Measurements from ENCODE around the gene GBX2.

Gene GBX2

DNA sequence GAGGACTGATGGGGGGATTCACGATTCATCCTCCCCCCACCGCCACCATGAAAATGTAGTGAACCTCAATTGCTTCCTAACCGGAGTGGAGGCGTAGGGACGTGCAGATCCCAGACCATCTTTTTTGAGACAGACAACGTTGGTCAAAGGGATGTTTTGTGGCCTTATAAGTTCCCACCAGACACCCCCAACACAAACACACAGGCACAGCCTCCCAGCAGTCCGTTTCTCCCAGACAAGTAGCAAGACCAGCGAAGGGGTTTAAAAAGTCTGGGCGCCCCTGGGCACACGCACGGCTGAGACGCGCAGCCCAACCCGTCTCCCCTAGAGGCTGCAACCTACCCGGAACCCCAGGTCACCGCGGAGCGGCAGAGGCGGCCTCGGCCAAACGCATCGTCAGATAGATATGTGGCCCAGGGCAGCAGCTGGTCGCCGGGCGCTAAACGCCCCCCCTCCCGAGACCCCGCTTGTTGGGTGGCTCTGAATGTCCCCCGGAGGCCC is 1.3 kb downstream of the GBX2 start:
- no peak for DNase-seq

DNA sequence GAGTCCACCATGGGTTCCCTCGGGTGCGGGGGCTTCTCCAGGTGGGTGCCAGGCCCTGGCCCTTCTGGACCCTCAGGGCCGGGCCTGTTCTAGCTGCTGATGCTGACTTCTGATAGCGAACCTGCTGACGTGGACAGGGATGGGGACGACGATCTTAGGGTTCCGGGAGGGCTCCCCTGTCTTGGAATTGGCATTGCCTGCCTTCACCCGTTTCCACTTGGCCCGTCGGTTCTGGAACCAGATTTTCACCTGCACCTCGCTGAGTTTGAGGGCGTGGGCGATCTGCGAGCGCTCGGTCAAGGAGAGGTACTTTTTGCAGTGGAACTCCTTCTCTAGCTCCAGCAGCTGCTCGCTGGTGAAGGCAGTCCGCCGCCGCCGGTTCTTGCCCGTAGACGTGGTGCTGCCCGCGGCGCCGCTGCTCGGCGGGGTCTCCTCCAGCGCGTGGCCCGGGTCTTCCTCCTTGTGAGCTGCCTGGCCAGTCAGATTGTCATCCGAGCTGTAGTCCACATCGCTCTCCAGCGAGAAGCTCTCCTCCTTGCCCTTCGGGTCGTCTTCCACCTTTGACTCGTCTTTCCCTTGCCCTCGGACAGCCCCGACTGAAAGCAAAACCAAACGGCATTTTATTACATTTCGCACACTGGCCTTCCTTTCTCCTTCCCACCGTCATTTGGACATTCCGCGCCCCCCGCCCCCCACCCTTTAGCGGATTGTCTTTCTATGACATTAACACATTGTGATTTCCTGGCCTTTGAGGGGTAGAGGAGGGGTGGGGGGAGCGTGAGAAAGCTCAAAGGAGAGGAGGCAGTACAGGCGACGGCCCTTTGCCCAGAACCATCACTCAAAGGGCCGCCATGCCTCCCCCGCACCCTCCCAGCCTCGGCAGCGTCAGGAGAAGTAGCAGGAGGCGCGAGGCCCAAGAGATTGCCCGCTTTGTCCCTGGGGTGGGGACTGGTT is 2.1 kb downstream of the GBX2 start:
- DNase-seq = no peak

DNA sequence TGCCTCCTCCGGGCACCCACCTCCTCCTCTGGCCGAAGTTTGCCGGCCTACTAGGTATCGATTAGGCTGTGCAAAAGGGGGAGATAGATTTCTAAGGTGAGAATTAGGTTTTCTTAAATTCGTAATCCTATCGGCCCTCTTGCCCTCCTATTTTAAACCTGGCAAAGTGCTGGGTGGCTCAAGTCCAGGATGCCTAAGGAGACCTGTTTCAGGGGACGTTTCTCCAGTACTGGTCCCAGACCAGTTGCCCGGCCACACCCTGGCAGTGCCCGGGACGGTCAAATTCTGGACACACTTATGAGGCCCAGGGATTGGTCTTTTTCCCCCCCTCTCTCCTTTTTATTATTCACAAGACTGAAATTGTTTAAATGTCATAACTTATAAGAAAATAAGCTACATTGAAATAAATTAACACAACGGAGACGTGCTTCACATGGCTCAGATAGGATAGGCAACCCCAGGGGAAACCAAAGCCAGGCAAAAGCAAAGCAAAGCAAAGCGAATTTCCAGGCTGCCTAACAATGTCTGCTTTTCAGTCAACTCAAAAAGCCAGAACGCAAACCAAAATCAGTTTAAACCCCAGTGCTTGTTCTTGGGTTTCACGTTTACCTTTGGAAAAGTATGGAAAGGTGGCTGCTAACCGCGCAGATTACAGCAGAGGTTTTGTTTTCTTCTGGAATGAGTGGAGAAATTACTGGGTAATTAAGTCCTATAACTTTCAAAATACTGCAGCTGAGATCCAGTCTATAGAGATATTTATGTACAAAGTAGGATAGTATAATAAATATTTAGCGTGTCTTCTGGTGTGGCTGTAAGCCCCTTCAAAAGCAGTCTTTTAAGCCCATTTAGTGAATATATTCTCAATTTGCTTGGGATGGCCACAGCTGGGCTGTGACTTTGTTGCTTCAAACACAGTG is 3.0 kb downstream of the GBX2 start:
- DNase-seq = no peak

DNA sequence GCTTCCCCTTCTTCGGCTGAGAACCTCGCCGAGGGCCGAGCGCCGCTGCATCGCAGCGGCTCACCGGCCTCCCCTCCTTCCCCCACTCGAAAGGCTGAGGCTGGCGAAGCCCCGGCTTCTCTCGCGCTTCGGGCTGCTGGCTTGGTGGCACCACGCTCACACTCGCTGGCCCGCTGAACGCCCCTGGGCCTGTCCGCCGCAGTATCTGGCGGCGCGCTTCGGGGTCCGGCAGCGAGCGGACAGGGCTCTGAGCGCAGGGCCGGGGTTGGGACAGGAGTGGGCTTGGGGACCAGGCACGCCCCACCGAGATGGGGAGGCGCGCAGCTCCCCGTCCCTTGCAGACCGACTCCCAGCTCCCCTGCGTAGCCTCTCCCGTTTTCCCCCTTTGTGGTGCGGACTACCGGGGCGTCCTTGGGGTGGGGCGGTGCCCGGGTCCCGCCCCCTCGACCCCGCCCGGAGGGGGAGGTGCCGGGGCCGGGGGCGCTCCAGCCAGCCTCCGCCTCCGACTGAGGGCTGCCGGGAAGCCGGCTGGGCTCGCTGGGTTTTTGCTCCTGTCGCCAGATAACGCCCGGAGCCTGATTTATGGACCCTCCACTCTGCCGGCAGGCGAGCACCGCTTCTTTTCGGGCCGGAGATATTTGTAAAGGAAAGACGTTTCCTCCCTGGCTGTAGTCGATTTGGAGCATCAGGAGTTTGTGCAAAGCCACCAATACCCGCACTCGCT is 3.8 kb downstream of the GBX2 start:
- no peak for DNase-seq

DNA sequence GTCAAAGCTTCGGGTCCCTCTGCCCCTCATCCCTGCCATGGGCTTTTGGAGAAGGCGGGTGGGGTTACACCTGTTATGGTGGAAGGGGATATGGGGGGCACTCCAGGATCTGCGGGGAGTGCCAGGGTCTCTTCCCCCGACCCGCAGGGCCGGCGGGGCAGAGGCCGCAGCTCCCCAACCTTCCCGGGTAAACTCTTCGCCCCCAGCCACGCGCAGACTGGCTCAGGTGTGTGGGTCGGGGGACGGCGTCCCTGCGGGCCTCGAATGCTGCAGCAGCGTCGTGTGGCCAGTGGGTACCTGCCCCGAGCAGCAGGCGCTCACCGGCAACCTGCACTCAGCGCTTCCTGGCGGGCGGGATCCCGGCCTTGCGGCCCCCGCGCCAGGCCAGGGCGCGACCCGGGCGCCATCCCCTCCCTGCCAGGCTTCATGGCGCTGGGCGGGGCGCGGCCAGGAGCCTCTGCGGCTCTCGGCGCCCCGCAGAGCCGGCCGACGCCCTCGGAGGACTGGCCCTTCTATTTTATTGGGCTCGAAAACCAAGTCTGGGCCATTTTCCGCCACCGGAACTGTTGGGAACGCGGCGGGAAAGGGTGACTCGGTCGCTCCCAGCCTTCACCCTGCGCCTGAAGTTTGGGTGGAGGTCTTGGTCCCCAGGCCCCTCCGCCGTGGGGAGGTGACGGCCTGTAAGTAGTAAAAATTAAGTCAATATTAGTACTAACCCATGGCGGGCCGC is 4.5 kb downstream of the GBX2 start:
- no peak for DNase-seq

DNA sequence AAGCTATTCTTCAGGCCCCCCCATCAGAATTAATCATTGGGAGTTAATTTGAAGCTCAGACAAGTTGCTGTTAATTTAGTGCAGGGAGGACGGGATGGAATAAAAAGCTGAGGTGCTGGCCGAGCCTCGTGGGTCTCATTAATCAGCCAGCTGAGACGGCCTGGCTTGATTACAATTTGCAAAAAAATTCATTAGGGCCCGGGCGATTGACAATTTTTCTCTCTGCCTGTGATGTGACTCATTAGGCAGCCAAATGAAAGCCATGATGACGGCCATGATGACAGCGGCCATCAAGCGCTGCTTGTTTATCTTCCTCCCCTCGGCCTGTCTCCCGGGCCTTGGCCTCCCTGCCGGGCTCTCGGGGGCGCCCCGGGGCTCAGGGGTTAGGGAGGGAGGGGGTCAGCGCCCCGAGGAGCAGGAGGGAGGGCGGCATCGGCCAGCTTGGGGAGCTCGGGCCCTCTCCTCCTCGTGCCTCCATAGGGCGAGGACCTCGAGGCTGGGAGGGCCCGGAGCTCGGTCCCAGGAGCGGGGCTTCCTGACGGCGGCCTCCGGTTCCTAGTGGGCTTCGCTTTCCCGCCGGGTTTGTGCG is 5.2 kb downstream of the GBX2 start:
- no peak for DNase-seq

DNA sequence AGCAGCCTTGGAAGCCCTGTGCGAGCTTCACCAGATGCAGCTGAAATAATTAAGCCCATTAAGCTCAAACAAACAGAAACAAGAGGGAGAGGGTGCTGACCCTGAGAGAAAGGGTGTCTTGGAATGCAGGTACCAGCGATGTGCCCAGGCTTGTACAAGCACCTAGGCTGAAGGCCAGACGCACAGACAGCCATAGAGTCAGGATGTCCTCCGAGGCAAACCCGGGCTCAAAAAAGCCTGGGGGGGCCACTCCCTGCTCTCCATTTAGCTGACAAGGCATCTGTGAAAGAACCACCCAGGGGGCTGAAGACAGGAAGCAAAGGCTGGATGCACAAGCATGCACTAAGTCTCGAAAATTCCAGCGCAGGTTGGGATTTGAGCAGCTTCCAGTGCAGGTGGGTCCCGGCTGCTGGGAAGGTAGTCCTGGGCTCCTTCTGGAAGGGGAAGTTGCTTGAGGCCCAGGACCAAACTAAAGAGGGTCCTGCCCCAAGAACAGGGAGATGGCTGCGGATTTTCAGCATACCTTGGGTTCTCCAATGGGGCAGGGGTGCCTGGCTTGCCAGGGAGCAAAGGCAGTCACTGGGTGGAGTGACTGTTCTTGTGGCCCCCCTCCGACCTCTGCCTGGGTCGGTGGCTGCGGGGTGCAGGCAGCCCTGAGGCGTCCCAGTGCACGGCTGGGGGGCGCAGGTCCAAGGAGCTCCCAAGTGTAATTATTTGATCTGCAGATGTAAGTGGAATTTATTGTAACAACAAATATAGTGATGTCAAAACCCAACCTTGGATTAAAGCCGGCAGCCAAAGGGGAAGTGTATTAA is 5.9 kb downstream of the GBX2 start:
- DNase-seq = no peak

DNA sequence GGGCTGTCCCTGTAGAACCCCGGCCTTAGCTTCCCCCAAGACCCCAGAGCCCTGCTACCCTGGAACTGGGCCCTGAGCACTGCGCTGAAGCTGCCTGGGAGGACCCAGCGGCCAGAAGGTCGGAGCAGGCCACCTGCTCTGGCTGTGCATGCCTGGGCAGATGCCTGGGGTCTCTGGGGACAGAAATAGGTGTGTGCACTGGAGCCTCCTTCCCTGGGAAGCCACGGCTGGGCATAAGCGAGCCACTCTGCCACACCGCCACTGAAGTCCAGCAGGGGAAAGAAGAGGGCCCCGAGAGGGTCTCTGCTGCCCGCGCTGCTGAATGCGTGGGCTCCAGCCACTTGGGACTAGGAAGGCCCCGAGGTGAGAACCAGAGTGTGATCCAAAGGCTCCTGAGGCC is 6.7 kb downstream of the GBX2 start:
- no peak for DNase-seq

DNA sequence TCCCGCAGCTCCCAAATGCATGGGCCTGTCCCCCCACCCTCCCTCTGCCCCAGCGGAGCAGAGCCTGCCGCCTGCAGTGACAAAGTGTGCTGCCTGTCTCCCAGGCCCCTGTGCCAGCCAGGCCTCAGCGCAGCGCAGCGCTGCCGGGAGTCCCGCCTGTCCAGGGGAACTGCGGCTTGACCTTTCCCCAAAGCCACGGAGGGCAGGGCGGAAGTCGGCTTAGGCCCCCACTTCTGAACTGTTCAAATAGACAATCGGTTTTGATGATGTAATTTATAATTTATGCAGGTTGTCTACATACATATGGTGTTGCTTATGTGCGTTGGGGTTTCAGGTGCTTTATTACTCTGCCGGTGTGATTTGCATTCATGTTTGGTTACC is 7.1 kb downstream of the GBX2 start:
- no peak for DNase-seq

DNA sequence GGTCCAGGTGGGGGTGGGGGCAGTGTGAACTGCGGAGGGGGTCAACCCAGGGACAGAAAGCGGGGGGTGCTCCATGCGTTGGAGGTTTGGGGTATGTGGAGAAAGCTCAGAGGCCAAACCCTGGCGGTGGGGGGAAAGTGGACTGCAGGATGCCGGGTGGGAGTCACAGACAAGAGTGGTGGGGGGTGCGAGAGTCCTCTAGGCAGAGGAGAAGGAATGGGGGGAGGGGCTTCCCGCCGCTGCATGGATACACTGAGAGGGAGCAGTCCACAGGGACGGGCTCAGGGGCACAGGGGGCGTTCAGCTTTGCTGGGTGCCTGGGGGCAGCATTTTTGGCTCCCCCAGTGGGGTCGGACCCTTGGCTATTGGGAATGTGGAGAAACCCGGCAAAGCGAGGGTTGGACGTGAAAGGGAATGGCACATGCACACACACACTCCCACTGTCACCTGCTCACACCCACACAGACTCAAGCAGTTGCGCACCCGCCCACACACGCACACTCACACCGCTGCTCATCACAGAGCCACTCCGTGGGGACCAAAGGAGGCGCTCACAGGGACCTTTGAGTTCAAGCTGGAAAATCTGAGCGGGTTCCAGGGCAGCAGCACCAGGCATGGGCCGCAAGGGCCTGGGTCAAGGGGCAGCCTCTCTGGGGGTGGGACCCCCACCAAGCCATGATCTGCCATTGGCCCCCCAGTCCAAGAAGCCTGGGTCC is 7.7 kb downstream of the GBX2 start:
- no peak for DNase-seq

DNA sequence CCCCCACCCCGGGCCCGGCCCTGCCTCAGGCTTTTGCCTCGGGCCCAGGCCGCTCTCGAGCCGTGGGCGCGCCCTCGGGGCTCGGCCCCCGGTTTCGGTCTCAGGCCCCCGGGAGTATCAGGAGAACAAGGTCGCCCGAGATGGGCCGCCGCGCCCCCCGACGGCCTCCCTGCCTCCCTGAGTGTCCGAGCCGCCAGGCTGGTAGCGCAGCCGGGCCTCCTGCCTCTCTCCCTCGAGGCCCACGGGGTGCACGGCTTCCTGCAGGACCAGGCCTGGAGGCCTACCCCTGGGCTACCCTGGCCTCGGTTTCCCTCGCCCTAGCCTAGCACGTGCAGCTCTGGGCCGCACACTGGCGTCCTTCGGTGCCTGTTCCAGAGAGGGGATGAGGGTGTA is 8.4 kb downstream of the GBX2 start:
- DNase-seq = no peak

DNA sequence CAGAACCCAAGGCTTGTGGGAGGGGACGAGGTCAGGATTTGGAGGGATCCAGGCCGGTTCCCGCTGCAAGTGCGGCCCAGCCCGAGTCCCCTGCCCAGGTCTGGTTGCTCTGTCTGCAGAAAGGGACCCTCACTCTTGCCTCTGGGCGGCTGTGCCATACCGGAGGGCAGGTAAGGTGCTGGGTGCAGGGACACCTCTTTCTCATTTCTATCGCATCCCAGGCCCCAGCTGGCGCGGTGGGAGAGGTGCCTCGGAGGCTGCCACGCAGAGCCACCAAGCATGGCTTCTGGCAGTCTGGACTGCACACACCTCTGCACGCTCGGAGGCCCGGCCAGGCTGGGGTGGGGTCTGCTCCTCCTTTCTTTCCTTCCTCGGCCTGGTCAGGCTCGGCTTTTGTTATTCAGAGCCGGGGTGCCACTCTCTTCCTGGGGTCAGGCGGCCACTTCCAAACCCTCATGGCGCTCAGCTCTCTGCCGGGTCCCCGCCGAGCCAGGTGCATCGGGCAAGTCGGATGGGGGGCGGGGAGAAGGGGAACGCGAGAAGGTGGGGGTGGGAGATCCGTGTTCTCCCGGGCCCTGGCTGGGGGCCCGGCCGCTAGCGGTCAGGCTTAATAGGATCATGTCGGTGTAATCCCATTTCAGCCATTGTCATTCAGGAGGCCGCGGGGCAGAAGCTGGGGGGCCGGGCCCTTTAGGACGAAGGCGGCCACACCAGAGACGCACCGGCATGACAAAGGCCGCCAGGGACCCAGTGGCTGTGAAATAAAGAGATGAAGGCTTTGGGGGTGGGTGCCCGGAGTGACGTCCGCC is 9.0 kb downstream of the GBX2 start:
- DNase-seq = no peak

DNA sequence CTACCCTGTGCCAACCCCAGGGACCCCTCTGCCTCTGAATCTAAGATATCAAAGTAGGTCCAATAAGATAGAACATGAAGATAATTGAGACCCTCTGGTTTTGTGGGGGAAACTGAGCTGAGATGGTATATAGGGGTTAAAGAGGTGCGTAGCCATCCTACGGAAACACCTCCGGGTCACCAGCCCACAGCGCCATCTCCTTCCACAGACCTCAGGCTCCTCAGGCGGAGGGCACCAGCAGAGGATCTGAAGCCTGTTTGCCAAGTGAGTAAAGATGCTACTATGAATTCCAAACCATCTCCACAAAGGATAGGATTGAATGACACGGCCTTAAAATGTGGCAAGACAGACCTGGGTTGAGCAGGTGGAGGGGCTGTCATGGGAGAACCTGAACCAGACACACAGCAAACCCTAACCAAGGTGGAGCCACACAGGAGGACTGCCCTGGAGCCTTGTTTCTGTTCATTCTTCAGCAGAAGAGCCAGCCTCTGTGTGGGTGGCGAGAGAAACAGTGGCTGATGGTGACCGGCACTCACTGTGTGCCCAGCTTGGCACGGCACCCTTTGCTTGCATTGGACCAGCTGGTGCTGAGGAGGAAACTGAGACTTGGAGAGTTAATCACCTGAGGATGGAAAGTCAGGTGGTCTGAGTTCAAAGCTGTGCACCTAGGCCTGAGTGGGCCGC is 10.2 kb downstream of the GBX2 start:
- DNase-seq = no peak

DNA sequence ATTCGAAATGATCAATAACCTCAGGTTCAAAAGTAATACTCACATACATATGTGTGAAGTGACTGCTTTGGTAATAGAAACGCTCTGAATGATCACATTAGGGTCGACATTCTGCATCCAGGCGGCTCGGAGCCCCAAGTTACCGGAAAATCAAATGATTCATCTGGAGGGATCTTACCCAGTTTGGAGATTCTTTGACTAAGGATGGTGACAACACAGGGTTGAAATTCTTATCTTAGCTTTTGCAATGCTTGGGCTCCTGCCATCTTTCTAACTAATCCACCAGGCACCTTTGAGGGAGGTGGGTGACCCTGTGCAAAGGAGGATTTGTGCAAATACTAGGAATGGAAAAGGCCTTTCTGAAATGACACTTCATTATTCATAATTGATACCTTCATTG is 10.8 kb downstream of the GBX2 start:
- DNase-seq = no peak

DNA sequence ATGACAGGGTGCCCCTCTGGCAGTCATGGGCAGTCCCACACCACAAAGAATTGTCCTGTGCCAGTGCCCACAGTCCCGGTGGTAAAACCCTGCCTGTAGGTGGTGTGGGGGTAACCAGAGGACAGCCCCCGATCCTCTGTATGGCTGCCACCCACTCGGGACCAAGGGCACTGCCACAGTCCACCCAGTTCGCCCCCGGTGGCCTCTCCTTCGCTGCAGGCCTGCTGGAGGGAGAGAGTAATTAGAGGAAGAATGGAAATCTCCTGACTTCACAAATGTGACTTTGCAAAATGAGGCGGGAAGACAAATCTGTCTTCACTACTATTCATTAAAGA is 11.4 kb downstream of the GBX2 start:
- no peak for DNase-seq

DNA sequence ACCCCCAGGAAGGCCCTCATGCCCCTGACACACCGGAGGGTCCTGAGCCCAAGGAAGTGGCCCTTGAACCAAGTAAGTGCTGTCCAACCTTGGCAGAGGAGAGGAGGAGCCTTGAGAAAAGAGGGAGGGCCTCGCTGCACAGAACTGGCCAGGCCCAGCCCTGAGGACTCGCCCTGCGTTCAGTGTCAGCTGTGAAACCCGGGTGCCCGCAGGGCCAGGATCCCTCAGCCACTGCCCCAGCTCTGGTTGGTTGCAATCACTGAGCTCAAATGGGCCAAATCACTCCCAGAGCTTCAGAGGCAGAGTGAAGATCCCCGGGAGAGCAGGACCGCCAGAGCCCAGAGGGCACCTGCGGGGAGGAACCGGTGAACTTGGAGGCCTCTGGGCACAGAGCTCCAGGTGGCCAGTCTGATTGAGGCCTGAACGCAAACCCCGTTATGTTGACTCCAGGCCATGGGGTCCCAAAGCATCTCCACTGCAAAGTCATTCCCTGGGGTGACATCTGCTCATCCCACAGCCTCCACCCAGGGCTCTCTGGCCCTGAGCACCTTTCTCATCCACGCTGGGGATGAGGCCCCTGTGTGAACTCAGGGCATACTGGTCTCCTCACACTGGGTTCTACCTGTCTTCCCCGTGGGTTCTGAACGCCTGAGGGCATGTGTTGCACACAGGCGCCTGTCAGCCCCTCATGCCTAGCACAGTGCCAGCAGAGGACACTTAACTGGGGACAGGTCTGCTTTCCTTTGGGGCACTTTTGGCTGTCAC is 11.9 kb downstream of the GBX2 start:
- DNase-seq = no peak

DNA sequence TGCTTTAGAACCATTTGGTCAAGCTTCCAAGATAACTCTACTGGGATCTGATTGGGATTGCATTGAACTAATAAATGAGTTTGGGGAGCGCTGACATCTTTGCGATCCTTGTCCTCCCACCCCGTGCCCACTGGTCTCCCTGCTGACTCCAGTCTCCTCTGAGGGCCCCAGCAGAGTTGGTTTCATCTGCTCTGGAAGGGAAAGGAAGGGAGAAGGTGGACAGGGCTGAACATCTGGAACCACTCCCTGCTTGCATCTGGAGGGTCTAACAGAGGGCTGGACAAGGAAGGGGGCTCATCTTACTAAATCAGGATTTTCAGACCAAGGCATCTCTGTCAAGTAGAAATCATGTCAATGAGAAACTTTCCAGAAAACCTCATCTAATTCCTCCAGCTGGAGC is 12.8 kb downstream of the GBX2 start:
- DNase-seq = no peak

DNA sequence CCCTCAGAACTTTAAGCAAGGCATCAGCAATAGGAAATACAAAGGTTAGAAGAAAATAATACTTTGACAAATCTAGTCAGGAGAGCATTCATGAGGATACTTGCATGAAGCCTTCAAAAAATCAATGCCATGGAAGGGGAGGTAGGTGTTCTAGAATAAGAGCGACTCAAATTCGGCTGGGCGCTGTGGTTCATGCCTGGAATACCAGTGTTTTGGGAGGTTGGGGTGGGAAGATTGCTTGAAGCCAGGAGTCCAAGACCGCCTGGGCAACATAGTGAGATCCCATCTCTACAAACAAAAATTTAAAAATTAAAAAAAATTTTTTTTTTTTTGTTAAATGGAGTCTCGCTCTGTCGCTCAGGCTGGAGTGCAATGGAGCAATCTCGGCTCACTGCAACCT is 21.8 kb downstream of the GBX2 start:
- no peak for DNase-seq
